Spinal cord (tissue), 10 donors: ENCODE data around the gene MN1. TPM values are rescaled to one million over a fixed set of nuclear protein-coding genes. Genes with fewer than 3 reads are reported as not detected.
A peak's percentile ranks its signal among the peaks of the same experiment; 100 is the strongest.

Experiments used
- DNase-seq, 6 donors: peaks; one replicate each; pipeline versions ENCODE4 v3.0.0 to v3.0.0-alpha.2; 2013 to 2015; ENCODE audit warnings: low spot score in 6 of 6, low read depth in 4 of 6
- H3K27ac ChIP-seq: one replicate; pipeline ENCODE4 v1.5.1; 2013; ENCODE audit warnings: low read depth, low read length, control low read depth
- H3K27me3 ChIP-seq: one replicate; pipeline ENCODE4 v1.6.1; 2013; ENCODE audit warnings: low read length; ENCODE audit not compliant: control insufficient read depth, insufficient read depth
- H3K36me3 ChIP-seq: one replicate; pipeline ENCODE4 v1.6.1; 2013; ENCODE audit warnings: low read length; ENCODE audit not compliant: control insufficient read depth, insufficient read depth
- H3K4me1 ChIP-seq: one replicate; pipeline ENCODE4 v1.6.1; 2013; ENCODE audit warnings: low read length; ENCODE audit not compliant: control insufficient read depth, insufficient read depth
- H3K4me3 ChIP-seq: one replicate; pipeline ENCODE4 v1.5.1; 2013; ENCODE audit warnings: low read depth, low read length, control low read depth
- H3K9me3 ChIP-seq: one replicate; pipeline ENCODE4 v1.6.1; 2013; ENCODE audit warnings: low read length; ENCODE audit not compliant: control insufficient read depth, insufficient read depth
- WGBS: methylation state at CpG from one replicate; pipeline ENCODE4 v1.1.5; 2013; ENCODE audit warnings: missing lambda C conversion rate; ENCODE audit not compliant: insufficient coverage; 5-methylcytosine and 5-hydroxymethylcytosine counted together
- polyA plus RNA-seq, 2 donors: library from polyadenylated mRNA; unstranded; fragments of 120-200 nt; gene quantifications; one replicate each; pipeline ENCODE4 v1.2.1, GENCODE V29; 2013; ENCODE audit not compliant: insufficient read length in 2 of 2
- total RNA-seq, 2 donors: library from RNA; depleted of rRNA in 1 of 2; stranded (reverse); fragments of 120-200 nt in 1 of 2; fragments of >200 nt in 1 of 2; gene quantifications; one replicate each; pipeline versions ENCODE4 v1.2.3 to v1.2.4, GENCODE V29; 2013 to 2014
- donor health status: healthy.

Gene MN1
- total and polyA plus RNA-seq, 4 donors: 9.9 to 27.5 (median 25.4) TPM

- no peaks in the 10 kb centered on the region for H3K36me3 ChIP-seq
- WGBS: 83% methylated on average over 1 of the region's 3 CpGs
- no peaks in the 10 kb centered on the region for H3K9me3 ChIP-seq
Measured at GRCh38 chr22:27731621-27732020, 69.9 kb downstream of the MN1 start.

GRCh38 chr22:27730641-27731433 is 70.7 kb downstream of the MN1 start:
- DNase-seq: no peak
- no peaks in the 10 kb centered on the region for H3K9me3 ChIP-seq
- H3K36me3 ChIP-seq: no peaks in the 10 kb centered on the region
- no peak overlapping the region for H3K4me3 ChIP-seq
- peaks cover 8% of the 10 kb centered on the region for H3K4me1 ChIP-seq
- H3K27ac ChIP-seq: no peak overlapping the region
- 96% methylated on average over 6 of the region's 9 CpGs for WGBS
- H3K27me3 ChIP-seq: no peaks in the 10 kb centered on the region

More at GRCh38 chr22:27731621-27732020, 69.9 kb downstream of the MN1 start:
- Histone ChIP-seq H3K4me3 (no peak overlapping the region), H3K4me1 (peaks cover 6% of the 10 kb centered on the region), H3K27me3 (no peaks in the 10 kb centered on the region), H3K27ac (no peak overlapping the region)
- DNase-seq: no peak

- WGBS: no CpG with 5 or more reads among the region's 4 CpGs
Measured at GRCh38 chr22:27729246-27729645, 72.3 kb downstream of the MN1 start.

GRCh38 chr22:27727673-27728451 is 73.7 kb downstream of the MN1 start:
- H3K4me1 ChIP-seq: peaks cover 8% of the 10 kb centered on the region
- no peaks in the 10 kb centered on the region for H3K36me3 ChIP-seq
- WGBS: 82% methylated on average over 3 of the region's 4 CpGs

More at GRCh38 chr22:27729246-27729645, 72.3 kb downstream of the MN1 start:
- H3K4me3 ChIP-seq: no peak overlapping the region
- H3K4me1 ChIP-seq: peaks cover 8% of the 10 kb centered on the region
- DNase-seq: no peak
- H3K9me3 ChIP-seq: no peaks in the 10 kb centered on the region
- no peak overlapping the region for H3K27ac ChIP-seq
- H3K36me3 ChIP-seq: no peaks in the 10 kb centered on the region
- H3K27me3 ChIP-seq: no peaks in the 10 kb centered on the region

GRCh38 chr22:27726686-27727449 is 74.7 kb downstream of the MN1 start:
- no peak overlapping the region for H3K4me3 ChIP-seq
- no peaks in the 10 kb centered on the region for H3K36me3 ChIP-seq
- H3K4me1 ChIP-seq: peaks cover 8% of the 10 kb centered on the region
- peak overlapping the region; percentile 65 for H3K27ac ChIP-seq
- WGBS: 44% methylated on average over 11 of the region's 13 CpGs
- DNase-seq: peak in 1 of 6 donors; percentile 45
- H3K9me3 ChIP-seq: peaks cover 1% of the 10 kb centered on the region
- no peaks in the 10 kb centered on the region for H3K27me3 ChIP-seq

More at GRCh38 chr22:27727673-27728451, 73.7 kb downstream of the MN1 start:
- DNase-seq: no peak
- no peaks in the 10 kb centered on the region for H3K27me3 ChIP-seq
- peaks cover 1% of the 10 kb centered on the region for H3K9me3 ChIP-seq
- H3K27ac ChIP-seq: no peak overlapping the region
- H3K4me3 ChIP-seq: no peak overlapping the region

- Histone ChIP-seq H3K9me3 (peaks cover 1% of the 10 kb centered on the region), H3K27ac (peak overlapping the region; percentile 65), H3K27me3 (no peaks in the 10 kb centered on the region), H3K36me3 (no peaks in the 10 kb centered on the region), H3K4me3 (no peak overlapping the region), H3K4me1 (peaks cover 8% of the 10 kb centered on the region)
- 68% methylated on average over 2 of the region's 5 CpGs for WGBS
- DNase-seq: peak in 1 of 6 donors; percentile 7
Measured at GRCh38 chr22:27726331-27726685, 75.2 kb downstream of the MN1 start.

GRCh38 chr22:27725661-27726060 is 75.9 kb downstream of the MN1 start:
- H3K4me3 ChIP-seq: no peak overlapping the region
- peaks cover 1% of the 10 kb centered on the region for H3K9me3 ChIP-seq
- WGBS: 95% methylated on average over 4 of the region's 5 CpGs
- no peak for DNase-seq
- no peak overlapping the region for H3K27ac ChIP-seq
- H3K36me3 ChIP-seq: no peaks in the 10 kb centered on the region
- no peaks in the 10 kb centered on the region for H3K27me3 ChIP-seq
- peaks cover 8% of the 10 kb centered on the region for H3K4me1 ChIP-seq

GRCh38 chr22:27724709-27725108 is 76.8 kb downstream of the MN1 start:
- no peaks in the 10 kb centered on the region for H3K36me3 ChIP-seq
- H3K4me1 ChIP-seq: peaks cover 8% of the 10 kb centered on the region
- no peak for DNase-seq
- H3K9me3 ChIP-seq: peaks cover 1% of the 10 kb centered on the region
- no peak overlapping the region for H3K4me3 ChIP-seq
- no peak overlapping the region for H3K27ac ChIP-seq
- WGBS: 79% methylated on average over 4 of the region's 4 CpGs
- H3K27me3 ChIP-seq: no peaks in the 10 kb centered on the region

- H3K36me3 ChIP-seq: no peaks in the 10 kb centered on the region
- no peak overlapping the region for H3K4me3 ChIP-seq
- WGBS: 43% methylated on average over 1 of the region's 1 CpG
- no peaks in the 10 kb centered on the region for H3K27me3 ChIP-seq
- peaks cover 1% of the 10 kb centered on the region for H3K9me3 ChIP-seq
- DNase-seq: no peak
- no peak overlapping the region for H3K27ac ChIP-seq
- H3K4me1 ChIP-seq: peaks cover 11% of the 10 kb centered on the region
Measured at GRCh38 chr22:27724157-27724556, 77.4 kb downstream of the MN1 start.
